HG03439 (cell line): ENCODE measurements around the gene ARFGEF3.

Experiments used
- ATAC-seq: cut with Tn5 transposase; IDR thresholded peaks from one replicate; pipeline ENCODE4 v1.9.1; 2021; ENCODE audit warnings: mild to moderate bottlenecking, moderate library complexity; ENCODE audit not compliant: unreplicated experiment

ARFGEF3 gene

GRCh38 chr6:138387577-138388368 is 226.0 kb downstream of the ARFGEF3 start:
- ATAC-seq, result no peak

DNA sequence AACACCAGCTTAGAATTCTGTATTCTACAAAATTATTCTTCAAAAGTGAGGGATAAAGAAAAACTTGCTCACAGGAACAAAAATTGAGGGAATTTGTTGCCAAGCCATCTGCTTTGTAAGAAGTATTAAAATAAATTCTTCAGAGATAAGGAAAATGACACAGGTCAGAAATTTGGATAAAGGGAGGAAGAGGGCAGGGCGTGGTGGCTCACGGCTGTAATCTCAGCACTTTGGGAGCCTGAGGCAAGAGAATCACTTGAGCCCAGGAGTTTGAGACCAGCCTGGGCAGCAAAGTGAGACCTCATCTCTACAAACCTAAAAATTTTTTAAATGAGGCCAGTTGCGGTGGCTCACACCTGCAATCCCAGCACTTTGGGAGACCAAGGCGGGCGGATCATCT is 227.8 kb downstream of the ARFGEF3 start:
- no peak for ATAC-seq
